Putamen (tissue), 1 donor: Measurements from ENCODE around the gene DUSP8.
A peak's percentile ranks its signal among the peaks of the same experiment; 100 is the strongest.

Source experiments
- DNase-seq: peaks from one replicate; pipeline ENCODE4 v3.0.0-alpha.2; 2016; ENCODE audit warnings: low spot score

Gene DUSP8

GRCh38 chr11:1565904-1566247 lies 6.2 kb downstream of the DUSP8 start:
- DNase-seq: no peak

DNA sequence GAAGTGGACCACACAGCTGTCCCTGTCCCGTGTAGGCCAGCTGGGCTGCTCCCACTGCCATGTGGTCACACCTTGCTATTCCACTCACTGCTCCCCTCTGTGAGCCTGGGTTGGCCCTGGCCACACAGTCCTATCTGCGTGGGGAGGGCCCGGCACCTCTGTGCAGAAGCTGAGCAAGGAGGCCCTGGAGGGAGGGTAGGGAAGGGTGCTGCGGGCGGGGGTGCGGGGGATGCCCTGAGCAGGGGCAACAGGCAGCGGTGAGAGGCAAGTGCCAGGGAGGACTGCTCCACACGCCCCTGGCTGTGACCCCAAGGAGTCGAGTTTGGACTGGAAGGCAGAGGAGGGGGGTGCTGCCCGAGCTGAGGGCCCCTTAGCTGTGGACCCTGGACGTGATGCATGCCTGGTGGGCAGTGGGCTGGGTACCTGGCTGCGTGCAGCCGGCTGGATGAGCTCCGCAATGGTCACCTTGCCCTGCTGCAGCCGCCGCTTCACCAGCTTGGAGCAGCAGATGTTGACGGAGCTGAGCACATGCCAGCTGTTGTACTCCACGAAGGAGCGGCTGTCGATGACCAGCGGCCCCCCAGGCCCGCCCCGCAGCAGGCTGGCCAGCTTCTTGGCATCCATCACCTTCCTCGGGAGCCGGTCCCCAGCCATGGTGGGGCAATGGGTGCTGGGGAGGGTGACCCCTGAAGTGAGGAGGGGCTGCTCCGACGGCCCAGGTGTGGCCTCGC lies 6.7 kb downstream of the DUSP8 start:
- DNase-seq: no peak

GRCh38 chr11:1564535-1565172 lies 7.4 kb downstream of the DUSP8 start:
- DNase-seq: no peak

GRCh38 chr11:1563697-1564534 lies 8.2 kb downstream of the DUSP8 start:
- no peak for DNase-seq

- no peak for DNase-seq
These were observed 8.9 kb downstream of the DUSP8 start for GRCh38 chr11:1563149-1563638.

GRCh38 chr11:1562469-1563148 lies 9.5 kb downstream of the DUSP8 start:
- DNase-seq: no peak

DNA sequence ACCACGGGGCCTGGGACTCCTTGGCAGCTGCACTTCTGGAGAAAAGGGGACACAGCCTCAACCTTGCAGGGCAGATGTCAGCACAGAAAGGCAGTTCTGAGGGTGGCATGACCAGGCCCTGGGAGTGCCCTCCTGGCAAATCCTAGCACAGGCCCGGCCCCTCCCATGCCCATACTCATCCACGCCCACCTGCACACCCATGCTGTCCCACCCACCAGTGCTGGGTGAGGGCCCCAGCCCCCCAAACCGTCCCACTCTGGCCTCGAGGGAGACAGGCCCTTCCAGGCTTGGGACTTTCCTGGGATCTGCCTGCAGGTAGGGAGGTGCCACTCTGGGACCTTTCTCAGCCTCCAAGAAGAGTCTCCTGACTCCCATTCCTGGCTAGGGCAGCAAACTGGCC lies 10.1 kb downstream of the DUSP8 start:
- no peak for DNase-seq

- no peak for DNase-seq
These were observed 10.8 kb downstream of the DUSP8 start for GRCh38 chr11:1561266-1561665.

DNA sequence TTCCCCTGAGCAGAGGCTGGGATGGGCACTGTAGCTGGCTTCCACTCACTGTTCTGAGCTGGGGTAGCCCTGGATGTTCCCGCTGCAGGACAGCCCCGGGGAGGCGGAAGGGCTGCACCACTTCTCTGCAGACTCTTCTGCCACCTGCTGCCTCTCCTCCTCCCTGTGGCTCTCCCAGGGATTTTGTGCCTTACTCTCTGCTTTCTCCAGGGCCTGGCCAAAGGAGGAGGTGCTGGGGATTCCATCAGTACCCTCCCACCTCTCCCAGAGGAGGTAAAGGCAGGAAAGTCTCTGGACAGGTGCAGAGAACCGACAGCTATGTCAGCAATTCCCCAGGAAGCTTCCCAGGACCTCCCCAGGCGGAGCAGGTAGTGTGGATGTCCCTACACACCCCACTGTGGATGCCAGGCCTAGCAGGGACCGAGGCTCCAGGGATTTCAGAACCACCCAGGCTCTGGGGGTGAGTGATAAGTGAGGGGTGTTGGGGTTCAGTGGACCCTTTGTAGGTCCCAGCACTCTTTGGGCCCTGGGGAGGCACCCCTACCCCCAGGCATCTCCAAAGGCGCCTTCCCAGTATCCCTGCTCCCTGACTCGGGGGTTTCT lies 11.3 kb downstream of the DUSP8 start:
- DNase-seq: no peak

DNA sequence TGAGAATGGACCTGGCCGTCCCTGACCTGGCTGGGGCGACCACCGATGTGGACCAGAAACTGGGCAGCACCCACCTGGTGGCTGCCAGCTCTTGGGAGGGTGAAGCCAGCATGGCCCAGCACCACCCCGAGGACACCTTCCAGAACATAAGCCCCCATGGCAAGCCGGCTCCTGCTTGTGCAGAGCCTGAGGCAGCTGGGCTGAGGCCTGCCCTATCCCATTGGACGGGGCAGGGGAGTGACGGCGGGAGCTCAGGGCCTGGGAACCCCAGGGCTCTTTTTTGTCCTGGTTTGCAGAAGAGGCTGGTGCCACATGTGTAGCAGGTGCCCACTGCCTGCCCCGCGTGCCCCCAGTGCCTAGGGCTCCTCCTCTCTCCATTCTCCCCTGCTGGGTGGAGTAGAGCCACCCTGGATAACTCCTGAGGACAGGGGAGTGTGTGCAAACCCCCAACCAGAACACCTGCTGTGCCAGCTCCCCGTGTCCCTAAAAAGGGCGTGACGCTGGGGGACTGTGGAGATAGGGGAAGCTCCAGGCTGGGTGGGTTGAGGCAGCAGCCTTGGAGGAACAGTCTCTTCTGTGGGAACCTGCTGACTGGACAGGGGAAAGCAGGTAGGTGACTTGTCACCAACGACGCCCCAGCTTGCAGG lies 11.9 kb downstream of the DUSP8 start:
- no peak for DNase-seq

DNA sequence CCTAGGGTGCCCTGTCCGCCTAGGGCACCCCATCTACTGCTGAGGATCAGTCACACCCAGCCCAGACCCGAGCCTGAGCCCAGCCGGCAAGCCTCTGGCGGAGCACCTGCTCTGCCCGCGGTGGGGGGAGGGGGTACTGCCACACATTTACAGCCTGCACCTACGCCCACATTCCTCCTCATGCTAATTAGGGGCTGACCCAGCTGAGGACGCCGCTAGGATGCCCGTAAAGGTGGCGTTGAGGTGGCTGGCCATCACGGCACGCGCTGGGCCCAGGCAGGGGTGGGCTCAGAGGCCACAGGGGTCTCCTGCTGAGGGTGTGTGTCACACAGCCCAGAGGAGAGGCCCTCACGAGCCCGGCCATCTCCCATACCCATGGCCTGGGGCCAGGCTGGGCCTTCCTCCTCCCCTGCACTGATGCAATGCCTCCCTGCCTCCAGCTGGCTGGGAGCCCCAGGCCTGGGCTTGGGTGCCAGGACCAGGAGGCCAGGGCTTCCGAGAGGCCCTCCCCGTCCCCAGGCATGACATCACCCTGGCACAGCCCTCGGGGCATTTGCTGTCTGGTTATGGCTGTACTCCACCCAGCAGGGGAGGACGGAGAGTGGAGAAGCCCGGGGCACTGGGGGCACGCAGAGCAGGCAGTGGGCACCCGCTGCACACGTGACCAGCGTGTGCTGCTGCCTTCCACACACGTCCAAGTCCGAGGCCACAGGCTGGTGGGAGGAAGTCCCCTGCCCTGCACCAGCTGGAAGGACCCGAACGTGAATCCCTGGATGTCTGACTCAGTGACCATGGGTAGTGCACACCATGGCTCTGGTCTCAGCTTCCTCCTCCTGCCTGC lies 12.7 kb downstream of the DUSP8 start:
- peak; percentile 96 for DNase-seq

GRCh38 chr11:1558775-1559110 lies 13.3 kb downstream of the DUSP8 start:
- no peak for DNase-seq

- no peak for DNase-seq
These were observed 13.9 kb downstream of the DUSP8 start for GRCh38 chr11:1557904-1558774.

GRCh38 chr11:1557051-1557884 lies 14.8 kb downstream of the DUSP8 start:
- DNase-seq: no peak

GRCh38 chr11:1556278-1556902 lies 15.7 kb downstream of the DUSP8 start:
- no peak for DNase-seq

GRCh38 chr11:1555713-1556153 lies 16.3 kb downstream of the DUSP8 start:
- no peak for DNase-seq

DNA sequence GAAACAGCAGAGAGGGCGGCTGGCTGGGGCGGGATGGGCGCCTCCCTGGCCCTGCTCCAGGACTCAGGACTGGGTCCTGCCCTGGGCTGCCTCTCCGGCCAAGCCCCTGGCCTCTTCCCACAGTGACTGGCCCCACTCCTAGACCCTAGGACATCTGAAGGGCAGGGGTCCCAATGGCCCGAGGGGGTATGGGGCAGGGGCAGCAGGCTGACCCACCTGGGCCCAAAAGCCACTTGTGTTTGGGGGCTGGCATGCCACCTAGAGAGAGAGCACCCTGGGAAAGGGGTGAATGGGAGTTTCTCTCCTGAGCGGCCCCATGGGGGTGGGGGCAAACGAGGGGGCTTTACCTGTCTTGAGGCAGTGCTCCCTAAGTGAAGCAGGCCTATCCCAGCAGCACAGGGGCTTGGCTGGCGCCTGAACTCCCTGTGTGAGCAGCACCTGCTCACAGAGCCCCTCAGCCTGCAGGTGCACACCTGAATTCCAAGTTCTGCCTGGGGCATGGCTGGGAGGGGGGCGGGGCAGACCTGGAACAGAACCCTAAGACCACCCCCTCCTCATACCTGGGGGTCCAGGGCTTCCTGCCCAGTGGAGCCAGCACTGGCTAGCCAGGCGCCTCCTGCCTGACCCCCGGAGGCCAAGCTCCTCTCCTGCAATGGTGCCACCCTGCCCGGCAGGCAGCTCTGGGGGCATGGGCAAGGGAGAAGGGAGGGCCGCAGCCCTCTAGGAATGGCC lies 16.9 kb downstream of the DUSP8 start:
- no peak for DNase-seq
